K562 (cell line): ENCODE data around the gene ADK. TPM values are rescaled to one million over a fixed set of nuclear protein-coding genes. Genes with fewer than 3 reads are reported as not detected.

Source experiments
- ATAC-seq: fragments of 200-7000 bp; cut with Tn5 transposase; 3 replicates; pipeline ENCODE4 v1.9.1; 2020; ENCODE audit warnings: moderate library complexity
- BruUV-seq: library from RNA; stranded (reverse); fragments of 400-500 nt; replicated peaks from 2 replicates; lab custom pipeline; 2021; lab: Mats Ljungman, UMichigan
- CTCF ChIA-PET: fragments of 300-600 bp; formaldehyde crosslinking; extraction: SDS; loops from one replicate; lab custom pipeline; 2021; ENCODE audit warnings: low intra/inter-chr PET ratio; lab: Yijun Ruan, JAX
- POLR2A ChIA-PET: fragments of 300-600, 350-650 bp; sonication (Branson Sonifier 250); formaldehyde crosslinking; extraction: SDS; loops from one replicate; lab custom pipeline; 2021; ENCODE audit warnings: antibody characterized with exemption, inconsistent platforms; lab: Yijun Ruan, JAX
- DNase-seq, 4 experiments: peaks; one replicate each; pipeline versions ENCODE4 v3.0.0 to v3.0.0-alpha.2; 2011 to 2018; ENCODE audit warnings: low spot score in 3 of 4, mixed read lengths in 3 of 4; ENCODE audit errors: extremely low read depth in 1 of 4
- FAIRE-seq: peaks from 2 replicates; lab custom pipeline; 2011; peaks lifted over from hg19 to GRCh38; lab: Jason Lieb, UNC
- H2AFZ ChIP-seq: 2 replicates; pipeline ENCODE4 v1.6.0; 2011; ENCODE audit warnings: low read depth, low read length, control low read depth, inconsistent platforms
- H3K27ac ChIP-seq: fragments of 200-600 bp; 3 replicates; pipeline ENCODE4 v1.8.0; 2011; ENCODE audit warnings: low read depth, mild to moderate bottlenecking, control low read depth, inconsistent platforms, low read length, moderate library complexity, mixed read lengths; ENCODE audit errors: extremely low read depth
- H3K27me3 ChIP-seq, 2 experiments: fragments of 300-600 bp in 1 of 2; 2 replicates in 1 of 2; 3 replicates in 1 of 2; pipeline versions ENCODE4 v1.6.0 to v1.8.0; 2011; ENCODE audit warnings: inconsistent platforms in 2 of 2, low read length in 2 of 2, mild to moderate bottlenecking in 1 of 2, mixed read lengths in 1 of 2, moderate library complexity in 1 of 2; ENCODE audit not compliant: control insufficient read depth in 2 of 2, insufficient read depth in 2 of 2
- H3K36me3 ChIP-seq: fragments of 300-600 bp; 3 replicates; pipeline ENCODE4 v1.8.0; 2011; ENCODE audit warnings: mild to moderate bottlenecking, low read length, inconsistent platforms; ENCODE audit not compliant: control insufficient read depth, insufficient read depth
- H3K4me1 ChIP-seq, 2 experiments: fragments of 200-600 bp in 1 of 2; replicated peaks in 1 of 2; 2 replicates in 1 of 2; 3 replicates in 1 of 2; pipeline versions ENCODE4 v1.5.1 to v1.8.0; 2011; ENCODE audit warnings: inconsistent platforms in 2 of 2, low read length in 2 of 2, mild to moderate bottlenecking in 1 of 2, mixed read lengths in 1 of 2, moderate library complexity in 1 of 2; ENCODE audit not compliant: control insufficient read depth in 2 of 2, insufficient read depth in 2 of 2
- H3K4me2 ChIP-seq: 2 replicates; pipeline ENCODE4 v1.6.1; 2011; ENCODE audit warnings: low read length, control low read depth, inconsistent platforms, mixed read lengths; ENCODE audit not compliant: insufficient read depth
- H3K4me3 ChIP-seq: fragments of 200-600 bp; sonication (generic), shearing (Covaris generic); 2 replicates; pipeline ENCODE4 v1.5.1; 2016; ENCODE audit warnings: control low read depth, inconsistent platforms
- H3K79me2 ChIP-seq: fragments of 200-600 bp; 3 replicates; pipeline ENCODE4 v1.8.0; 2011; ENCODE audit warnings: low read length, inconsistent platforms; ENCODE audit not compliant: control insufficient read depth, insufficient read depth
- H3K9ac ChIP-seq, 2 experiments: 2 replicates each; pipeline versions ENCODE4 v1.6.0 to v1.6.1; 2011; ENCODE audit warnings: low read depth in 2 of 2, low read length in 2 of 2, control low read depth in 1 of 2, inconsistent platforms in 1 of 2, mild to moderate bottlenecking in 1 of 2, mixed read lengths in 1 of 2; ENCODE audit not compliant: insufficient read depth in 1 of 2
- H3K9me1 ChIP-seq: one replicate; pipeline ENCODE4 v1.6.0; 2011; ENCODE audit warnings: inconsistent platforms, mild to moderate bottlenecking, low read length, moderate library complexity; ENCODE audit not compliant: control insufficient read depth, insufficient read depth
- H3K9me3 ChIP-seq: replicated peaks from 2 replicates; pipeline ENCODE4 v1.5.1; 2011; ENCODE audit warnings: low read depth, low read length, inconsistent platforms; ENCODE audit not compliant: control insufficient read depth, insufficient read depth
- H4K20me1 ChIP-seq: replicated peaks from 2 replicates; pipeline ENCODE4 v1.6.1; 2011; ENCODE audit warnings: low read length, inconsistent platforms, mixed read lengths; ENCODE audit not compliant: control insufficient read depth, insufficient read depth
- DACH1 ChIP-seq: fragments of 450-650 bp; IDR thresholded peaks from 2 replicates; pipeline ENCODE4 v1.6.1; 2018; ENCODE audit not compliant: partially characterized antibody
- KAT7 ChIP-seq: sonication (generic); formaldehyde crosslinking; IDR thresholded peaks from 2 replicates; pipeline ENCODE4 v1.8.0; 2022; ENCODE audit warnings: missing genetic modification reagents, mild to moderate bottlenecking, borderline replicate concordance
- RAD21 ChIP-seq, 2 experiments: fragments of 250-450 bp in 1 of 2; fragments of 450-650 bp in 1 of 2; sonication (Bioruptor Pico) in 1 of 2; formaldehyde crosslinking in 1 of 2; IDR thresholded peaks in 1 of 2; conservative IDR thresholded peaks in 1 of 2; 2 replicates each; pipeline versions ENCODE4 v1.4.0 to v1.8.0; 2020 to 2022; ENCODE audit warnings: mild to moderate bottlenecking in 2 of 2, moderate library complexity in 1 of 2
- SMAD2 ChIP-seq: fragments of 150-350 bp; IDR thresholded peaks from 2 replicates; pipeline ENCODE4 v1.6.1; 2014; ENCODE audit warnings: low read depth, mild to moderate bottlenecking, low read length
- ZNF124 ChIP-seq: sonication (generic); formaldehyde crosslinking; IDR thresholded peaks from 2 replicates; pipeline ENCODE4 v1.8.1; 2022; ENCODE audit warnings: missing genetic modification reagents
- WGBS: fragments of 100-300 bp; shearing (Covaris generic); methylation state at CpG from one replicate; pipeline ENCODE4 v1.1.6; 2016; ENCODE audit warnings: low coverage, mixed read lengths; ENCODE audit not compliant: insufficient coverage; ENCODE audit errors: missing lambda C conversion rate; 5-methylcytosine and 5-hydroxymethylcytosine counted together
- in situ Hi-C: fragments of 300-500 bp; cut with MboI; formaldehyde crosslinking; loops from 4 replicates; pipeline ENCODE4 v1.15.0; 2018; ENCODE audit warnings: inconsistent platforms, mixed read lengths
- intact Hi-C: fragments of 100-400 bp; cut with micrococcal nuclease; formaldehyde crosslinking; loops from 2 replicates; pipeline ENCODE4 v1.14.2; 2022
- polyA plus RNA-seq, 8 experiments: library from polyadenylated mRNA; depleted of rRNA in 4 of 8; stranded (reverse) in 5 of 8; unstranded in 3 of 8; fragments of >200 nt; fragmentation: Nextera tagmentation in 2 of 8; fragmentation: Illumina TruSeq in 1 of 8; extraction: Ambion mirVana in 2 of 8; extraction: Trizol in 1 of 8; gene quantifications; 2 replicates each; pipeline versions ENCODE4 v1.2.1 to v1.2.3, GENCODE V29; 2011 to 2014; ENCODE audit warnings: inconsistent platforms in 1 of 8, missing spikeins in 1 of 8
- total RNA-seq, 7 experiments: library from RNA; depleted of rRNA in 6 of 7; stranded (reverse); fragments of >200 nt in 6 of 7; fragmentation: Illumina TruSeq in 2 of 7; extraction: Trizol in 2 of 7; gene quantifications; 2 replicates each; pipeline versions ENCODE4 v1.2.1 to v1.2.3, GENCODE V29; 2011 to 2021; ENCODE audit warnings: low replicate concordance in 1 of 7
- TF ChIP-seq, protein P1 (sequence below): fragments of 250-450 bp; sonication (Bioruptor Pico); IDR thresholded peaks from 2 replicates; pipeline ENCODE4 v1.4.0; 2020; ENCODE audit warnings: mild to moderate bottlenecking, moderate library complexity, borderline replicate concordance
- TF ChIP-seq, protein P2 (sequence below), 2 experiments: IDR thresholded peaks in 1 of 2; conservative IDR thresholded peaks in 1 of 2; 2 replicates each; pipeline ENCODE4 v1.6.1; 2016; ENCODE audit warnings: low read depth in 2 of 2, mild to moderate bottlenecking in 1 of 2, missing compliant biosample characterization in 1 of 2, missing genetic modification characterization in 1 of 2, moderate library complexity in 1 of 2
- TF ChIP-seq, protein P3 (sequence below), 3 experiments: IDR thresholded peaks in 2 of 3; conservative IDR thresholded peaks in 1 of 3; 2 replicates each; pipeline ENCODE4 v1.5.1; 2011 to 2012; ENCODE audit warnings: low read length in 3 of 3, mild to moderate bottlenecking in 3 of 3, control low read depth in 2 of 3, improper control_type of control experiment in 1 of 3, inconsistent platforms in 1 of 3, low read depth in 1 of 3, mixed read lengths in 1 of 3, moderate library complexity in 1 of 3; ENCODE audit not compliant: insufficient read depth in 2 of 3

ADK gene
- total and polyA plus RNA-seq, 9 of the 15 experiments (the other 6 are each of a cell fraction or from before 2014, with no cell fraction given), result 54.2 to 97.8 (median 73.6) TPM

DNA sequence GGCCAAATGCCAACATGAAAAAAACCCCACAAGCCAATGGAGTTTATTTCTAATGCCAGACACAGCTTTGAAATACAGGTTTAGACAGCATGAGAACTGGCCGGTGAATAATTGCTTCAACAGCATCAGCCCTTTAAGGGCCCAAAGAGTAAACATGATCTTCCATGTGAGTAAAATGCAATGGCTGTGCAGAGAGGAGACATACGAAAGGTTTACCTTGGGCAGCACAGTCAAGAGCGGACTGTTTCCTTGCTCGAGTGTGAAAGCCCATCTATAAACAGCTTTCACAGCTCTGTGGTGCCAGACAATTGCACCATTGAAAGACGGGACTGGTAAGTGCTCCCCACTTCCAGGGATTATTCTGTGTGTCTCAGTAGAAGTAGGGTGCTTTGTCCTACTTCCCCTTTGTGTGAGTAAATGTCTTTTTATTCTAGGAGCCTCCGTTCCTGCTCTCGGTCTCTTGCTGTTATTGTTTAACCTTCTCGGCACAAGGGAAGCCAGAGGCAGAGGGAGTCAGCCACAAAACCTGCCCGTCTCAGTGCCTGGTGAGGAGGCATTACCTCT, 597.5 kb downstream of the ADK start (continued):
- TF ChIP-seq, protein P1, sequence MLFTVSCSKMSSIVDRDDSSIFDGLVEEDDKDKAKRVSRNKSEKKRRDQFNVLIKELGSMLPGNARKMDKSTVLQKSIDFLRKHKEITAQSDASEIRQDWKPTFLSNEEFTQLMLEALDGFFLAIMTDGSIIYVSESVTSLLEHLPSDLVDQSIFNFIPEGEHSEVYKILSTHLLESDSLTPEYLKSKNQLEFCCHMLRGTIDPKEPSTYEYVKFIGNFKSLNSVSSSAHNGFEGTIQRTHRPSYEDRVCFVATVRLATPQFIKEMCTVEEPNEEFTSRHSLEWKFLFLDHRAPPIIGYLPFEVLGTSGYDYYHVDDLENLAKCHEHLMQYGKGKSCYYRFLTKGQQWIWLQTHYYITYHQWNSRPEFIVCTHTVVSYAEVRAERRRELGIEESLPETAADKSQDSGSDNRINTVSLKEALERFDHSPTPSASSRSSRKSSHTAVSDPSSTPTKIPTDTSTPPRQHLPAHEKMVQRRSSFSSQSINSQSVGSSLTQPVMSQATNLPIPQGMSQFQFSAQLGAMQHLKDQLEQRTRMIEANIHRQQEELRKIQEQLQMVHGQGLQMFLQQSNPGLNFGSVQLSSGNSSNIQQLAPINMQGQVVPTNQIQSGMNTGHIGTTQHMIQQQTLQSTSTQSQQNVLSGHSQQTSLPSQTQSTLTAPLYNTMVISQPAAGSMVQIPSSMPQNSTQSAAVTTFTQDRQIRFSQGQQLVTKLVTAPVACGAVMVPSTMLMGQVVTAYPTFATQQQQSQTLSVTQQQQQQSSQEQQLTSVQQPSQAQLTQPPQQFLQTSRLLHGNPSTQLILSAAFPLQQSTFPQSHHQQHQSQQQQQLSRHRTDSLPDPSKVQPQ (CRISPR knock-in tag), result no peak
- TF ChIP-seq ZNF124 (CRISPR knock-in tag) (no peak), SMAD2 (no peak), DACH1 (no peak)

DNA sequence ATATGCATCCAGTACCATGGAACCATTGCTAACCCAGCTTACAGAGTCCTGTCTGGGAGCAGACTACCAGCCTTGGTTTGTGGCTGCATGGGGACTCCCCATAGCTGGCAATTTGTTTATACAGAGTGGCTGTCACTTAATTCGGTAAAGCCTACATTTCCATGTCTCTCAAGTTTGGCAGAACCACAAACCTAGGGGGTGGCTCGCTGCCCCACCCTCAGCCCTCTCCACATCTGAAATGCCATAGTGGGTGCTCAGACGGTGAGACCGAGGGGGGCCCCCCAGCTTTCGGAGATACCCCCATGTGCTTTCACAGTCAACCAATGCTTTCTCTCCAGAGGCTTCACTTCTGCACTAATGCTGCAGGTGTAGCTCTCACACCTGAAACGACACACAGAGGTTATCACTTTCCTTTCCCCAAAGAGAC, 599.8 kb downstream of the ADK start:
- FAIRE-seq (no peak), DNase-seq (no peak), ATAC-seq (no peak)
- peaks cover 19 to 48% of the 10 kb centered on the region in 2 experiments; a peak in 4 of 5 replicates for H3K27me3 ChIP-seq
- no peaks in the 10 kb centered on the region for H3K9me3 ChIP-seq
- no peak overlapping the region for H2AFZ ChIP-seq
- intact Hi-C loops (no loop called here), in situ Hi-C loops (no loop called here)
- no peak overlapping the region for H3K9ac ChIP-seq
- H3K4me1 ChIP-seq, result no peaks in the 10 kb centered on the region; a peak in 1 of 5 replicates
- POLR2A ChIA-PET, result interaction anchor here (0.9 to 1.4 kb wide), 2 partner anchors 9 to 15 kb away, joined by 3 to 4 read pairs; no protein-coding TSS in a partner anchor
- no peaks in the 10 kb centered on the region for H3K79me2 ChIP-seq
- H3K9me1 ChIP-seq, result no peaks in the 10 kb centered on the region
- no peaks in the 10 kb centered on the region for H3K36me3 ChIP-seq
- no peaks in the 10 kb centered on the region for H4K20me1 ChIP-seq
- CTCF ChIA-PET, result interaction anchor here (1.5 kb wide), 1 partner anchor 350 kb away, joined by 5 read pairs; no protein-coding TSS in a partner anchor
- TF ChIP-seq RAD21 (CRISPR knock-in tag; conservative IDR thresholded peaks at IDR 0.05 in 1 of 2, IDR thresholded peaks at IDR 0.05 in 1 of 2) (peak in 1 of 2 experiments; percentile 34; a peak in 1 of 4 replicates), KAT7 (CRISPR knock-in tag) (no peak)
- TF ChIP-seq, protein P2, sequence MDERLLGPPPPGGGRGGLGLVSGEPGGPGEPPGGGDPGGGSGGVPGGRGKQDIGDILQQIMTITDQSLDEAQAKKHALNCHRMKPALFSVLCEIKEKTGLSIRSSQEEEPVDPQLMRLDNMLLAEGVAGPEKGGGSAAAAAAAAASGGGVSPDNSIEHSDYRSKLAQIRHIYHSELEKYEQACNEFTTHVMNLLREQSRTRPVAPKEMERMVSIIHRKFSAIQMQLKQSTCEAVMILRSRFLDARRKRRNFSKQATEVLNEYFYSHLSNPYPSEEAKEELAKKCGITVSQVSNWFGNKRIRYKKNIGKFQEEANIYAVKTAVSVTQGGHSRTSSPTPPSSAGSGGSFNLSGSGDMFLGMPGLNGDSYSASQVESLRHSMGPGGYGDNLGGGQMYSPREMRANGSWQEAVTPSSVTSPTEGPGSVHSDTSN (CRISPR knock-in tag; IDR thresholded peaks at IDR 0.05; ENCODE audit: low read depth), result no peak
- TF ChIP-seq, protein P2 (tag; conservative IDR thresholded peaks at IDR 0.05; ENCODE audit: low read depth), result no peak
- TF ChIP-seq, protein P3, sequence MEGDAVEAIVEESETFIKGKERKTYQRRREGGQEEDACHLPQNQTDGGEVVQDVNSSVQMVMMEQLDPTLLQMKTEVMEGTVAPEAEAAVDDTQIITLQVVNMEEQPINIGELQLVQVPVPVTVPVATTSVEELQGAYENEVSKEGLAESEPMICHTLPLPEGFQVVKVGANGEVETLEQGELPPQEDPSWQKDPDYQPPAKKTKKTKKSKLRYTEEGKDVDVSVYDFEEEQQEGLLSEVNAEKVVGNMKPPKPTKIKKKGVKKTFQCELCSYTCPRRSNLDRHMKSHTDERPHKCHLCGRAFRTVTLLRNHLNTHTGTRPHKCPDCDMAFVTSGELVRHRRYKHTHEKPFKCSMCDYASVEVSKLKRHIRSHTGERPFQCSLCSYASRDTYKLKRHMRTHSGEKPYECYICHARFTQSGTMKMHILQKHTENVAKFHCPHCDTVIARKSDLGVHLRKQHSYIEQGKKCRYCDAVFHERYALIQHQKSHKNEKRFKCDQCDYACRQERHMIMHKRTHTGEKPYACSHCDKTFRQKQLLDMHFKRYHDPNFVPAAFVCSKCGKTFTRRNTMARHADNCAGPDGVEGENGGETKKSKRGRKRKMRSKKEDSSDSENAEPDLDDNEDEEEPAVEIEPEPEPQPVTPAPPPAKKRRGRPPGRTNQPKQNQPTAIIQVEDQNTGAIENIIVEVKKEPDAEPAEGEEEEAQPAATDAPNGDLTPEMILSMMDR (IDR thresholded peaks at IDR 0.05 in 2 of 3, conservative IDR thresholded peaks at IDR 0.05 in 1 of 3; ENCODE audit: insufficient read depth in 2 of 3, low read depth in 1 of 3, low read length in 3 of 3), result peak in 1 of 3 experiments; percentile 8; a peak in 1 of 6 replicates
- TF ChIP-seq, all 486 proteins: peak for 2
- no peak overlapping the region for H3K4me3 ChIP-seq
- 2% methylated on average over 6 of the region's 6 CpGs for WGBS
- no TSS peak for BruUV-seq
- H3K4me2 ChIP-seq, result no peak overlapping the region
- no peak overlapping the region for H3K27ac ChIP-seq
